ENCODE data around the gene NYAP2.
A peak's percentile ranks its signal among the peaks of the same experiment; 100 is the strongest.

The NYAP2 gene

DNA sequence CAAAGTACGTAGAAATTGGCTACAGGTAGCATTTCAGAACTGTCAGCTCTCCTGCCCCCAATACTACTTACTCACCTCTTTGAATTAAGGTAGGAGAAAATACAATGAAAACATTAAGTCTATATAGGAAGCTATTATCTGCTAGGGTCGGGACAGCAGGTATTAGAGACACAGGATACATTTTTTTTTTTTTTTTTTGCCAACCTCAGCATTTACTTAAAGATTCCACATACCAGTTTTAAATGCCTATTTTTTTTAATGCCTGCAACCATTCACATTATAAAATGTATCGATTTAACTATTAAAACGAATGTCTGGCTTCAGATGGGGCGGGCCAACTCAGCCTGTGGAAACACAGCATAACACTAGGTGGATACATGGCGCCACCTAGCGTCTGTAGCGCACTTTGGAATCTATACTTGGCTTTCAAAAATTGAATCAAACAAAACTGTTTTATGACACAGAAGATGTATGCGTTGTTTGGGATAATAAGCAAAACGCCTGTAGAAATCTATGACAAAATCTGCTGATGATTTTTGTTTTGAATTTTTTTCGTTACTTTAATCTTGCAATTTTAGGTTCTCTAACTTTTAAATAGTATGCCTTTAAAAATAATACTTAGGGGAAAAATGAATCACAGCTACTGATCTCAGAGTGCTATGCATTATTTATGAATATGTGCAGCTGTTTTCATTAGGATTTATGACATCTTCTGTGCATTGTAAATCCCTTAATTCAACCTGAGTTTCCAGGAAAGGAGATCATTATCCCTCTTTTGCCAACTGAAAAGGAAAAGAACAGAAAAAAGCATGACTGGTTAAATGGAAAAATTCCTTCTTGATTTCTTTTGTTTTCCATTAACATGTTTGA is 261.0 kb downstream of the NYAP2 start:
- TF ChIP-seq, protein P1, sequence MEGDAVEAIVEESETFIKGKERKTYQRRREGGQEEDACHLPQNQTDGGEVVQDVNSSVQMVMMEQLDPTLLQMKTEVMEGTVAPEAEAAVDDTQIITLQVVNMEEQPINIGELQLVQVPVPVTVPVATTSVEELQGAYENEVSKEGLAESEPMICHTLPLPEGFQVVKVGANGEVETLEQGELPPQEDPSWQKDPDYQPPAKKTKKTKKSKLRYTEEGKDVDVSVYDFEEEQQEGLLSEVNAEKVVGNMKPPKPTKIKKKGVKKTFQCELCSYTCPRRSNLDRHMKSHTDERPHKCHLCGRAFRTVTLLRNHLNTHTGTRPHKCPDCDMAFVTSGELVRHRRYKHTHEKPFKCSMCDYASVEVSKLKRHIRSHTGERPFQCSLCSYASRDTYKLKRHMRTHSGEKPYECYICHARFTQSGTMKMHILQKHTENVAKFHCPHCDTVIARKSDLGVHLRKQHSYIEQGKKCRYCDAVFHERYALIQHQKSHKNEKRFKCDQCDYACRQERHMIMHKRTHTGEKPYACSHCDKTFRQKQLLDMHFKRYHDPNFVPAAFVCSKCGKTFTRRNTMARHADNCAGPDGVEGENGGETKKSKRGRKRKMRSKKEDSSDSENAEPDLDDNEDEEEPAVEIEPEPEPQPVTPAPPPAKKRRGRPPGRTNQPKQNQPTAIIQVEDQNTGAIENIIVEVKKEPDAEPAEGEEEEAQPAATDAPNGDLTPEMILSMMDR (conservative IDR thresholded peaks at IDR 0.05) = peak; percentile 91
- TF ChIP-seq ZFX (IDR thresholded peaks at IDR 0.05) = no peak
- H3K27ac ChIP-seq = no peak overlapping the region

DNA sequence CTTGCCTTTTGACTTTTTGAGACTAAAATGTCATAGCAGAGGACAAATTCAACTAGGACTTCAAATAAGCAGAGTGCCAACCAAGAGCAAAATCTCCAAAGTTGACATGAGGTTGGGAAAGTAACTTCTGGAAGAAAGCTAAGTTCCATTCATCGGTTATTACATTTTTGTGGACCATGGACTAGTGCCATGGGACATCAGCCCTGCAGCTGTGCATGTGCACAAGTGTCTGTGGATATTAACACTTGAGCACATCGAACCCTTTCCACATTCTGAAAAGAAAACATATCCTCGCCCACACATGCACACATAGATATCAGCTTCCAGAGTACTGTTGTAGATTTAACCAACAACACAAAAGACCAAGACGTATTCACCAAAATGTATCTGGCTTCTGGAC is 262.6 kb downstream of the NYAP2 start:
- no peak for TF ChIP-seq ZFX (IDR thresholded peaks at IDR 0.05)
- TF ChIP-seq, protein P1 (conservative IDR thresholded peaks at IDR 0.05) = no peak

DNA sequence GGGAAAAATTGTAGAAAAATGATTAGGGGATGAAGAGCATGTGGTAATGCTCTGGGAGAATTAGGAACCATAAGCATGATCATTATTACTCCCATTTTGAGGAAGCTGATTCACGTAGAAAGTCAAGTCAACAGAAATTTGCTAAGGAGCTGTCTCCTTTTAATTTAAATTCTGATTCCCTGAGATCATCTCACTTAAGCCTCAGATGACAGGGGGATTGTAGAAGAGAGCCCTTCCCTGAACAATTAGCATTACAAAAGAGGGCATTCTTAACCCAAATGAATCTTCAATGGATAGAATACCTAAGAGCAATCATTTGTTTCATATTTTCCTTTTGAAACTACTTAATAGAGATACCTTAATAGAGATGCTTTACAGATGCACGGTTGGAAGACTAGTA is 267.9 kb downstream of the NYAP2 start:
- H3K27ac ChIP-seq = no peak overlapping the region
- TF ChIP-seq, protein P1 (conservative IDR thresholded peaks at IDR 0.05) = no peak
- TF ChIP-seq ZFX (IDR thresholded peaks at IDR 0.05) = no peak

More for the DNA sequence above, 262.6 kb downstream of the NYAP2 start:
- no peak overlapping the region for H3K27ac ChIP-seq

DNA sequence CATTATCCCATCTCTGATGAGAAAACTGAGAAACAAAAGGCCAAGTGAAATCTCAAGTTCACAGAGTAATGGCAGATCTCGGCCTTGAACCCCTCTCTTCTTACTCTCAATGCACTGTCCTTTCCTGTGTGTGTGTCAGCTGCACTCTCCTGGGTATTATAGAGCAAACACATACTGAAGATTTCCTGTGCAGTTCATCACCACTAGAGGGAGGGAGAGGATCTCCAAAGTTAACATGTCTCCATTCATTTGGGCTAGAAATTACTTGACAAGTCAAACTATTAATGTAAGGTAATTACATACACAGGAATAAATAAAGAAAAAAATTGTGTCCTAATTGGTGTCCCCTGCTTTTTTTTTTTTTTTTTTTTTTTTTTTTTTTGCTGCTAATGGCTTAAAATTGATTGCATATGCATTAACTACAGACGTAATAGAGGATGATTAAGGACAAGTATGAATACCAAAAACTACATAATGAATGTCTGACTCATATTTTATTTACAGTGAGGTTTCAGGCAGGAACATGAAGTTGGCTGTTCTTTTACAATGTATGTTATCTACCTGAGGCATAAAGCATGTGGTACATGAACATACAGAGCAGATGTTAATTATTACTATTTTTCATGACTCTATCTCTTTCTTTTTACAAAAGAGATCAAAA is 269.2 kb downstream of the NYAP2 start:
- no peak overlapping the region for H3K27ac ChIP-seq
- TF ChIP-seq, protein P1 (conservative IDR thresholded peaks at IDR 0.05) = peak; percentile 85
- TF ChIP-seq ZFX (IDR thresholded peaks at IDR 0.05) = no peak

DNA sequence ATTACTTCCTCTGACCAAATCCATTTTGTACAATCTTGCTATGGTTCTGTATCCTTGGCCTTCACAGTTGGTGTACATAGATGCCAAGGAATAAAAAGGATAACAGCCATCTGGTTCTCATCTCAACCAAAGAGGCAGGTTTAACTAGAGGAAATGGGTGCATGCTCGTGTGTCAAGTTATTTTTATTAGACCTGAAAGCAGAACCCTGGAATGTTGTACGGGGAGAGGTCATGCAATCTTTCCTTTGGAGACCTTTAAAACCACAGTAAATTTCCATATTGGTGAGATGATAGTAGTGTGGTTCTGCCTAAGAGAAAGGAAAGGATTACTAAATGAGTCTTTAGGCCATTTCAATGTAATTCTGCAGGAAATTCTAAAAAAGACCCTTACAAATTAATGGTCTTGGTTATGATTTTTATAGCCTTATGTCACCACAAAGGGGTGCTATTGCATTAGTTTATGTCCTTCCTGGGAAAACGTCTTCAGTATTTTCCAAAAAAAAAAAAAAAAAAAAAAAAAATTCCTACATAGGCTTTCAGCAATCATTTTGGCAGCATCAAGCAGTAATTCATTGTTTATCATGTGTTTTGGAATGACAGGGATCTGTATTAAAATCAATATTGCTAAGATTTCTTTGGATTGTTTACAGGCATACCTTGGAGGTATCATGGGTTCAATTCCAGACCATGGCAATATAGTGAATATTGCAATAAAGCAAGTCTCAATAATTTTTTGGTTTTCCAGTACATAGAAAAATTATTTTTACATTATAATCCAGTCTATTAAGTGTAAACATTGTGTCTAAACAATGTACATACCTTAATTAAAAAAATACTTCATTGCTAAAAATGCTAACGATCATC is 270.8 kb downstream of the NYAP2 start:
- TF ChIP-seq, protein P1 (conservative IDR thresholded peaks at IDR 0.05) = peak; percentile 60
- TF ChIP-seq ZFX (IDR thresholded peaks at IDR 0.05) = no peak
- no peak overlapping the region for H3K27ac ChIP-seq

DNA sequence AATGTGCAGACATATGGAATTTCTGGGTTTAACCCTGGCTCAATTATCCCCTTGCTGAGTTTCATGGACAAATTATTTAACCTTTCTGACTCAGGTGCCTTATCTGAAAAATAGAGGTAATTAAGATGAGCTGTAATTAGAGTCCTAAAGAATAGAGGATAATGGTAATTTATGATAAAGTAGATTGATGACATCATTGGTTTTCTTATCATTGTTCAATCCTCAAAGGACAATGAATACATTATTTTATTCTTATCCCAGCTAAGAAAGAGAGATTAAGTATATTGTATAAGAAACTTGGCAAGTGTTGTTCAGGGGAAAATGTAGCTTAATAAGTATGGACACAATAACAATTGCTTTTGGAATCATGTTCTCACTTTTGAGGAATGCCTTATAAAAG is 279.3 kb downstream of the NYAP2 start:
- TF ChIP-seq ZFX (IDR thresholded peaks at IDR 0.05) = no peak
- no peak overlapping the region for H3K27ac ChIP-seq

DNA sequence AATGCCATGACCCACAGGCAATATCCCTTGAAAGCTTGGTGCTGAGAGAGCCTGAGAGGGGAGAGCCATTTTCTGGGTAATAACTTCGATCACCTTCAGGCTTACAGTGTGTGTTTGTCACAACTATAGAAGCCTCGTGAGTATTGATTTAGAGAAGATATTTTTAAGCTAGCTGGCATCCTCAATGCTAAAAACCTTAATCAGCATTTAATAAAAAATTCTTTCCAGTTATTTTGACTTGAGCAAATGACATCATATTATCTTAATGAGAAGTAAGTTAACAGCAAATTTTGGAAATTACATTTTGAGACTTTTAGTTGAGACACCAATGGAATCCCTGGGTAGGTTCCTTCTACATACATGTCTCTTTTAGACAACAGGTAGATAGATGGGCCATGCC is 283.7 kb downstream of the NYAP2 start:
- TF ChIP-seq, protein P1 (conservative IDR thresholded peaks at IDR 0.05) = no peak
- TF ChIP-seq ZFX (IDR thresholded peaks at IDR 0.05) = no peak
- no peak overlapping the region for H3K27ac ChIP-seq
